Measurements from ENCODE around the gene HOXD13.

DNA sequence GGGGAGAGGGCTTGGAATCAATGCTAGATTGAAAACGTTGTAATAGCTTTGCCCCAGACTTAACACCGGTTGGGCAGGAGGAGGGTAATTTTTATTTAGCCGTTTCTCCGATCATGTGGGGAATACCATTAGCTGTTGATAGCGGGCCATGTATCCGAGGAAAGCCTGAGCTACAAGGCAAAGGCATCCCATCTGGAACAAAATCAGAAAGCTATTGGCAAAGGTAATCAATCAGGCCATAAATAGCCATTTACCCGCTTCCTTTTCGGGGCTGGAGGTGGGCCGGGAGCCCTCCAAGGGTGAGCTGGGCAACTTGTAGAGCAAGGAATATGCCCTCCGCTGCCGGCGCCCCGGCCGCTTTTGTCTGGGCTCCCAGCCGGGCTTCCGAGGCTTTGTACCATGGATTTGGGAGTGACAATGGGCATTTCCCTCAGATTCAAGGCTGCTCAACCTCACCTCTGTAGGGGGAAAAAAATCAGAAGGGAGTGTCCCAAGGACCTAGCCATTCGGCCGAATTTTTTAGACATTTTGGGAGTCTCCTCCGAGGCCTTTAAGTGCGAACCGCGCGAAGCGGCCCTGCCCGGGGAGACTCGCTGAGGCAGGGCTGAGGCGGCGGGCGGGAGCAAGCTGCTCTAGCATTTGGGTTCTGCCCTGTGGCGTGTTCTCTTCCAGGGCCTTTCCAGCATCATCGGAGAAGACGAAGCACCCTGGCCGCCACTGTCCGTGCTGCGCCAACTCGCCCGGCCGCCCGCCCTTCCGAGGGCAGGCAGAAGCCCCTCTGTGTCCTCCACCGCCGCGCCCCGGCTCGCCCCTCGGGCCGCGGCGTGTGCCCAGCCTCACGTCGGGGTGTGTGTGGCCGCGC, 28.9 kb downstream of the HOXD13 start:
- TF ChIP-seq CTCF (IDR thresholded peaks at IDR 0.05; ENCODE audit: low read depth, low read length, poor library complexity, severe bottlenecking): no peak
- no peak for TF ChIP-seq EZH2phosphoT487 (IDR thresholded peaks at IDR 0.05; ENCODE audit: borderline replicate concordance, low read length)
